ENCODE results near the gene F12.

Gene F12

DNA sequence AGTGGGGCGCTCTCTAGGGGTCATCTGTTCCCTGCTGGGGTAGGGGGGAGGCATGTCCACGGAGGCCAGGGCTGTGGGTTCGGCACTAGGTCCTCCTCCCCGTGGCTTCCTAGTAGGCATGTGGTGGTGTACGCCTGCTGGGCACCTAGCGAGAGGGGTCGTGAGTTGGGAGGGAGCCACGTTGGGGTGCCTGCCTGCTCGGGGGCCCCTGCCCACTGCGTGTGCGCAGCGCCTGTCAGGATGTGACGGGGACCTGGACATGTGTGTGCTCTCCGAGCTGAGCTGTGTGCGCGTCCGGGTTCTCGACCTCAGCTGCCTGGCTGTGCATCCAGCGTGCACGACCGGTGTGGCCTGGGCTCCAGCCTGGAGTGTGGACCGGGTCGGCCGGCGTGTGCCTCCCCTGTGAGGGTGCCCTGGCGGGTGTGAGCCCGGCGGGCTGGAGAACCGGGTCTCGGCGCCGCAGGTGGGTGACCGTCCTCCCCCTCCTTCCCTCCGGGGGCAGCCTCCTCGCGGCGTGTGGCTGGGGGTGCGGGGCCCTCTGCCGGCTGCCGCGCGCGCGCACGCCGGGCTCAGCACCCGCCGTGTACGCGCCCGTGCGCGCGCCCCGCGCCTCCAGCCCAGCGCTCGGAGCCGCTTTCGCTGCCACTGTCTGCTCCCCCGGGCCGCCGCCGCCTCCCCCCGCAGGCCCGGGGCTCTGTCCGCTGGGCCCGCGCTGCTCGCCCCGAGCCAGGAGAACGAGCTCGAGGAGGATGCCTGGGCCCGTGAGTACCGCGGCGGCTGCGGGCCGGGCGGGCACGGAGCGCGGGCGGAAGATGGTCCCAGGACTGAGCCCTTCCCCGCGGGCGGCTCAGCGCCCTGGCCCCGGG is 37.1 kb upstream of the F12 start, which contains the start of gene PRR7:
Gene PRR7 (plus strand): TSS at position 615 of the 866 bp plus-strand sequence. CDS start 8,254 bp downstream, outside the sequence.
- DNase-seq (ENCODE audit: low read depth), result no peak

DNA sequence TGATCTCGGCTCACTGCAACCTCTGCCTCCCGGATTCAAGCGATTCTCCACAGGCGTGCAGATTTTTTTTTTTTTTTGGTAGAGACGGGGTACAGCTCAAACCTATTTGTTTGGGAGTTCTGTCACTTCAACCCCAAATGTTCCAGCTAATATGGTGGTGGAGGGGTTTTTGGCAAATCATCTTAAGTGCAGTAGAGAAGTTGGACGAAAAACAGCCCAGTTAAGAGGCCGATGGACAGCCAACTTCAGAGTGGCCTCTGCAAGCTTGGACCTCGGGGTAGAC is 36.5 kb upstream of the F12 start:
- no peak for DNase-seq (ENCODE audit: low read depth)

DNA sequence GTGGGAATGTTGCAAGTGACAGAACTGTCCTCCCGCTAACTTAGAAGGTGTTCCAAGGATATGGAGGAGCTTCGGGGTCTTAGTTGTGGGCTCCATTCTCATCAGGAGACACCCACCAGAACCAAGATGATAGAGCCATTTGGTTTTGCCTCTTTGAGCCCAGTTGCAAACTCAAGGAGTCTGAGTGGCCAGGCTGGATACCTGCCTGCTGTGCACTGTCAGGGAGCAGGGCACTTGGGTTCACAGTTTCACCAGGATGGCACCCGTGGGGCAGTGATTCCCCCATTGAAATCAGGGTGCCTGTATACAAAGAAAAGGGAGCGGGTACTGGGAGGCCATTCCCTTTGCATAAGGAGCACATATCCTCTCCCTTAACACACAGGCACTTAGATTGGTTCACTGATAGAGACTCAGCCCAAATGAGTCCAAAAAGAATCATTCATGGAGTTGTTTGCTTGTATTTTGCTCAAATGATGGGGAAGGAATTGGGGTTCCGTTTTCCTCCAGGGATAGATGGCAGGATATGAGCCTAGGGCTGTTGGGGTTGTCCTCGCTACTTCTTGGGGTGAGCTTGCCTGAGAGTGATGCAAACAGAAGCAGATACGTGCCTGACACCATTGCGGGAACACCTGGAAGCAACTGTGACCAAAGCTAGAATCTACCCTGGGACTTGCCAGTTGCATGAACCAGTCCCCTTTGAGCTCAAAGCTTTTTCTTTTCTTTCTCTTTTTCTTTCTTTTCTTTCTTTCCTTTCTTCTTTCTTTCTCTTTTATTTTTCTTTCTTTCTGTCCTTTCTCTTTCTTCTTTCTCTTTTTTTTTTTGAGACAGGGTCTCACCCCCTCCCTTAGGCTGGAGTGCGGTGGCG is 35.9 kb upstream of the F12 start:
- DNase-seq (ENCODE audit: low read depth), result no peak

GRCh38 chr5:177444106-177445051 is 35.0 kb upstream of the F12 start:
- no peak for DNase-seq (ENCODE audit: low read depth)

- no peak for DNase-seq (ENCODE audit: low read depth)
Measured at GRCh38 chr5:177443144-177443983, 34.0 kb upstream of the F12 start.

- no peak for DNase-seq (ENCODE audit: low read depth)
Measured at GRCh38 chr5:177442066-177442826, 32.9 kb upstream of the F12 start.

- DNase-seq (ENCODE audit: low read depth), result no peak
Measured at GRCh38 chr5:177440990-177441780, 31.8 kb upstream of the F12 start.

DNA sequence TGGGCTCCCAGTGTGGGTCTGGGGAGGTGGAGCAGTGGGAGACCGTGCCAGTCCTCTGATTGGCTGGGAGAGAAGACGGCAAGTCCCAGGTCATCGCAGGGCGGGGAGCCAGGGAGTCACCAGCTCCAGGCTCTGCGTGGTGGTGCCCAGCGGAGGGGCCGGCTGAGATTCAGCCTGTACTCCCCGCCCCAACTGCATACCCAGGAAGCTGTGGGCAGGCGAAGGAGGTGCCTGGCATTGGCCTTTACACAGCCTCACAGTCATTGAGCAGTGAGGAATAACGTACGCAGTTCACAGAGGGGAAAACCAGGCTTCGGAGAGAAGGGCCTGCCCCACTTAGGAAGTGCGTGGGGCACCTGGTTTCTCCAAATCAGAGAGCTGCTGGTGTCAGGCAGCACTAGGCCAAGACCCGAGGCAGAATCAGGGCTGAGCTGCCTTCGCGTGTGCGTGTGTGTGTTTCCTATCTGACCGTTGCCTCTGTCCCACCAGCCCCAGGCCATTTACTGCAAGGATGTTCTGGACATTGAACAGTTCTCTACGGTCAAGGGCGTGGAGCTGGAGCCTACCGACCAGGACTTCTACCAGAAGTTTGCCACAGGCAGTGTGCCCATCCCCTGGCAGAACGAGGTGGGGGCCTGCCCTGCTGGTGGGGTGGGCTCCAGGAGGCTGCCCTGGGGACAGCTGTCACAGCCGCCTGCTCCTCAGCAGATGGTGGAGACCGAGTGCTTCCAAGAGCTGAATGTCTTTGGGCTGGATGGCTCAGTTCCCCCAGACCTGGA is 31.0 kb upstream of the F12 start:
- DNase-seq (ENCODE audit: low read depth), result no peak

DNA sequence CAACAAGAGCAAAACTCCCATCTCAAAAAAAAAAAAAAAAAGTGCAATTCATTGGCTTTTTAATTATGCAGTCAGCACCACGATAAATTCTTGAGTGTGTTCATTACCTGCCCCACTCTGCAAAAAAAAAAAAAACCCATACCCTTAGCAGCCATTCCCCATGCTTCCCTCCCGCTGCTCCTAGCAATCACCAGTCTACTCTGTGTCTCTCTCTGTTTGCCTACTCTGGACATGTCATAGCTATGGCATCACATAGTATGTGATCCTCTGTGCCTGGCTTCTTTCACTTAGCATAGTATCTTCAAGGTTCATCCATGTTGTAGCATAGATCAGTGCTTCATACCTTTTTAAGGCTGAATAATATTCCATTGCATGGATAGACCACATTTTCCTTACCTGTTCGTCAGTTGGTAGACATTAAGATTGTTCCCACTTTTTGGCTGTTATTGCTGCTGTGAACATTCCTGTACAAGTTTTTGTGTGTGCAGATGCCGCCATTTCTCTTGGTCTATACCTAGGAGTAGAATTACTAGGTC is 30.2 kb upstream of the F12 start:
- no peak for DNase-seq (ENCODE audit: low read depth)

DNA sequence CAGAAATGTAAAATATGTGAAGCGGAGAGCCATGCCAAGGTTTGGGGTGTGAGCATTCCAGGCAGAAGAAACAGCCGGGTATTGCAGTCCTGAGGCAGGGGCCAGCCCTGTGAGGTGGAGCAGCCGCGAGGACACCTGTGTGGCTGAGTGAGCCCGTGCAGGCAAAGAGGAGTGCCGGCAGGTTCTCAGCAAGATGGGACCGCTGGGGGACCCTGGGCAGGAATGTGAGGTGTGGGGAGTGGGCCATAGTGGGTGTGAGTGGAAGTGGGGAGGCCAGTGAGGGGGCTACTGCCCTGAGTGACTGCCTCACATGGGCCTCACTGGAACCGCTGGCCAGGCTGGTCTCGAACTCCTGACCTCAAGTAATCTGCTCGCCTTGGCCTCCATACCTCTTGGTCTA is 29.1 kb upstream of the F12 start:
- no peak for DNase-seq (ENCODE audit: low read depth)

DNA sequence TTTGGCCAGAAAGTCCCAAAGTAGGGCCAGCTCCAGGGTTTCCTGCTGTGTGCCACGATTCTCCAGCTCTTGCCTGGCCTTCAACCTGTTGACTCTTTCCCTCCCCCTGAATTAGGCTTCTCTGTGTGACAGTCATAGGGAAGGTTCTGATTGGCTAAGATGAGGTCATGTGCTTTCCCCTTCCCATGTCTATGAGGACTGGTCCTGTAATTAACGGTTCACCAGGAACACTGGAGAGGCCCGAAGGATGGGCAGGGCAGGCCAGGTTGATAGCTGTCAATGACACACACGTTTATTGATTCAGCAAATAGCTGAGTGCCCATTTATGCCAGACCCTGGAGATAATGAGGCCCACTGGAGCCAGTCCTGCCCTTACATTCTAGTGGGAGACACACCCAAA is 28.3 kb upstream of the F12 start:
- no peak for DNase-seq (ENCODE audit: low read depth)

GRCh38 chr5:177435847-177436536 is 26.6 kb upstream of the F12 start:
- DNase-seq (ENCODE audit: low read depth), result no peak

- DNase-seq (ENCODE audit: low read depth), result no peak
Measured at GRCh38 chr5:177434942-177435738, 25.8 kb upstream of the F12 start.

- no peak for DNase-seq (ENCODE audit: low read depth)
Measured at GRCh38 chr5:177434437-177434836, 25.1 kb upstream of the F12 start.

DNA sequence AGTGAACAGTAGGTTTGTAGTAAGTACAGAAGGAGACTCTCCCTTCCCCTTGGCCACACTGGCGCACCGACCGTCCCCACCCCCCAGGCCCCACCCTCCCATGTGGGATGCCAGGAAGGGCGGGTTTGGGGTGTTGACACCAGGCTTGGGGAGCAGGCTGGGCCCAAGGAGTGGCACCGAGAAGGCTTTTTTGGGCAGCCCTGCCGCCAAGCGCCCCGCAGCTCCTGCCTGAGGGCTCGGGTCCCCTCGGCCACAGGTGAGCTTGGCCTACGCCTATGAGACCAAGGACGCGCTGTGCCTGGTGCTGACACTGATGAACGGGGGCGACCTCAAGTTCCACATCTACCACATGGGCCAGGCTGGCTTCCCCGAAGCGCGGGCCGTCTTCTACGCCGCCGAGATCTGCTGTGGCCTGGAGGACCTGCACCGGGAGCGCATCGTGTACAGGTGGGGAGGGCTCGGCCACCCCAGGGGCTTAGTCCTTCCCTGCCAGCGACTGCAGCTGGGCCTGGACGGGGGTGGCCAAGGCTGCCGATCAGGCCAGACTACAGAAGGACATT is 24.4 kb upstream of the F12 start:
- DNase-seq (ENCODE audit: low read depth), result no peak

GRCh38 chr5:177432839-177433657 is 23.7 kb upstream of the F12 start:
- no peak for DNase-seq (ENCODE audit: low read depth)
